OCI-LY3 (cell line): Measurements from ENCODE around the gene RIPK3.
A peak's percentile ranks its signal among the peaks of the same experiment; 100 is the strongest.

Experiments used
- H2AFZ ChIP-seq: fragments of 200-600, 300-600 bp; shearing (Covaris generic); 2 replicates; pipeline ENCODE4 v1.6.0; 2014; ENCODE audit warnings: antibody characterized with exemption, low read depth, low read length
- H3K27ac ChIP-seq: fragments of 200-600, 300-600 bp; sonication (generic); 2 replicates; pipeline ENCODE4 v1.5.1; 2014; ENCODE audit warnings: mild to moderate bottlenecking, low read length, moderate library complexity, mixed read lengths
- H3K27me3 ChIP-seq: fragments of 200-600, 300-600 bp; sonication (generic); 2 replicates; pipeline ENCODE4 v1.6.1; 2014; ENCODE audit warnings: low read depth, low read length, mixed read lengths
- H3K36me3 ChIP-seq: fragments of 200-600, 300-600 bp; sonication (generic); replicated peaks from 2 replicates; pipeline ENCODE3; 2014; ENCODE audit warnings: low read depth, low read length, mixed read lengths
- H3K4me1 ChIP-seq: fragments of 300-600, 200-600 bp; sonication (generic); 2 replicates; pipeline ENCODE4 v1.6.1; 2014; ENCODE audit warnings: low read length, mixed read lengths
- H3K4me2 ChIP-seq: fragments of 200-600, 300-600 bp; sonication (generic); 2 replicates; pipeline ENCODE4 v1.6.1; 2014; ENCODE audit warnings: low read length, mixed read lengths
- H3K4me3 ChIP-seq: fragments of 300-600, 200-600 bp; sonication (generic); 2 replicates; pipeline ENCODE4 v1.5.1; 2014; ENCODE audit warnings: antibody characterized with exemption, mild to moderate bottlenecking, low read length, moderate library complexity
- H3K79me2 ChIP-seq: fragments of 300-600, 200-600 bp; shearing (Covaris generic); 2 replicates; pipeline ENCODE4 v1.6.1; 2014; ENCODE audit warnings: mild to moderate bottlenecking, low read length, mixed read lengths
- H3K9ac ChIP-seq: fragments of 300-600, 200-600 bp; shearing (Covaris generic); 2 replicates; pipeline ENCODE4 v1.6.0; 2014; ENCODE audit warnings: mild to moderate bottlenecking, low read length, moderate library complexity
- H3K9me3 ChIP-seq: fragments of 200-600, 300-600 bp; shearing (Covaris generic); 2 replicates; pipeline ENCODE4 v1.6.1; 2014; ENCODE audit warnings: low read length, mixed read lengths; ENCODE audit not compliant: insufficient read depth
- H4K20me1 ChIP-seq: fragments of 200-600, 300-600 bp; sonication (generic); 2 replicates; pipeline ENCODE4 v1.6.1; 2016; ENCODE audit warnings: low read length, mixed read lengths; ENCODE audit not compliant: insufficient read depth
- EZH2phosphoT487 ChIP-seq: fragments of 200-600 bp; shearing (Covaris generic); IDR thresholded peaks from 2 replicates; pipeline ENCODE4 v1.6.1; 2018; ENCODE audit warnings: antibody characterized with exemption, mixed run types, low read depth
- TF ChIP-seq, protein P1 (sequence below): fragments of 200-600, 300-600 bp; sonication (generic); IDR thresholded peaks from 2 replicates; pipeline ENCODE4 v1.5.1; 2014; ENCODE audit warnings: antibody characterized with exemption, low read length, low read depth

Gene RIPK3

GRCh38 chr14:24290746-24291145, 49.0 kb downstream of the RIPK3 start:
- Histone ChIP-seq H4K20me1 (peaks cover 24% of the 10 kb centered on the region), H3K27ac (no peak overlapping the region), H3K4me3 (no peak overlapping the region), H3K36me3 (peaks cover 17% of the 10 kb centered on the region), H3K4me1 (peaks cover 31% of the 10 kb centered on the region), H3K27me3 (peaks cover 13% of the 10 kb centered on the region), H3K9me3 (no peaks in the 10 kb centered on the region), H3K9ac (no peak overlapping the region), H3K79me2 (no peaks in the 10 kb centered on the region), H2AFZ (no peak overlapping the region), H3K4me2 (no peak overlapping the region)
- no peak for TF ChIP-seq EZH2phosphoT487
- TF ChIP-seq, protein P1, sequence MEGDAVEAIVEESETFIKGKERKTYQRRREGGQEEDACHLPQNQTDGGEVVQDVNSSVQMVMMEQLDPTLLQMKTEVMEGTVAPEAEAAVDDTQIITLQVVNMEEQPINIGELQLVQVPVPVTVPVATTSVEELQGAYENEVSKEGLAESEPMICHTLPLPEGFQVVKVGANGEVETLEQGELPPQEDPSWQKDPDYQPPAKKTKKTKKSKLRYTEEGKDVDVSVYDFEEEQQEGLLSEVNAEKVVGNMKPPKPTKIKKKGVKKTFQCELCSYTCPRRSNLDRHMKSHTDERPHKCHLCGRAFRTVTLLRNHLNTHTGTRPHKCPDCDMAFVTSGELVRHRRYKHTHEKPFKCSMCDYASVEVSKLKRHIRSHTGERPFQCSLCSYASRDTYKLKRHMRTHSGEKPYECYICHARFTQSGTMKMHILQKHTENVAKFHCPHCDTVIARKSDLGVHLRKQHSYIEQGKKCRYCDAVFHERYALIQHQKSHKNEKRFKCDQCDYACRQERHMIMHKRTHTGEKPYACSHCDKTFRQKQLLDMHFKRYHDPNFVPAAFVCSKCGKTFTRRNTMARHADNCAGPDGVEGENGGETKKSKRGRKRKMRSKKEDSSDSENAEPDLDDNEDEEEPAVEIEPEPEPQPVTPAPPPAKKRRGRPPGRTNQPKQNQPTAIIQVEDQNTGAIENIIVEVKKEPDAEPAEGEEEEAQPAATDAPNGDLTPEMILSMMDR: no peak

- no peak overlapping the region for H2AFZ ChIP-seq
- H4K20me1 ChIP-seq: peaks cover 24% of the 10 kb centered on the region
- peaks cover 13% of the 10 kb centered on the region for H3K27me3 ChIP-seq
- no peak overlapping the region for H3K4me3 ChIP-seq
- no peak overlapping the region for H3K27ac ChIP-seq
- no peak overlapping the region for H3K9ac ChIP-seq
- H3K4me1 ChIP-seq: peaks cover 31% of the 10 kb centered on the region
- H3K36me3 ChIP-seq: peaks cover 14% of the 10 kb centered on the region
- H3K9me3 ChIP-seq: no peaks in the 10 kb centered on the region
- TF ChIP-seq EZH2phosphoT487: no peak
- TF ChIP-seq, protein P1: no peak
- H3K79me2 ChIP-seq: no peaks in the 10 kb centered on the region
- H3K4me2 ChIP-seq: peak overlapping the region; percentile 49
Observed at GRCh38 chr14:24289649-24290280, 50.0 kb downstream of the RIPK3 start.

- H3K36me3 ChIP-seq: peaks cover 10% of the 10 kb centered on the region
- no peaks in the 10 kb centered on the region for H3K9me3 ChIP-seq
- H4K20me1 ChIP-seq: peaks cover 24% of the 10 kb centered on the region
- H3K4me2 ChIP-seq: no peak overlapping the region
- H3K27me3 ChIP-seq: peaks cover 13% of the 10 kb centered on the region
- H3K27ac ChIP-seq: no peak overlapping the region
- no peak overlapping the region for H3K4me3 ChIP-seq
- H2AFZ ChIP-seq: no peak overlapping the region
- TF ChIP-seq, protein P1: no peak
- no peak for TF ChIP-seq EZH2phosphoT487
- H3K79me2 ChIP-seq: no peaks in the 10 kb centered on the region
- H3K4me1 ChIP-seq: peaks cover 29% of the 10 kb centered on the region
- H3K9ac ChIP-seq: no peak overlapping the region
Observed at GRCh38 chr14:24286996-24287395, 52.8 kb downstream of the RIPK3 start.
